Muscle of leg (tissue), 11 donors: Measurements from ENCODE around the gene GSAP. TPM values are rescaled to one million over a fixed set of nuclear protein-coding genes. Genes with fewer than 3 reads are reported as not detected.
A peak's percentile ranks its signal among the peaks of the same experiment; 100 is the strongest.

Experiments
- DNase-seq: peaks from one replicate; pipeline ENCODE4 v3.0.0; 2013
- H3K27ac ChIP-seq: one replicate; pipeline ENCODE4 v1.5.1; 2013; ENCODE audit warnings: mild to moderate bottlenecking, low read length, control low read depth
- H3K27me3 ChIP-seq: one replicate; pipeline ENCODE4 v1.6.1; 2013; ENCODE audit warnings: low read length; ENCODE audit not compliant: control insufficient read depth, insufficient read depth
- H3K36me3 ChIP-seq: one replicate; pipeline ENCODE4 v1.6.1; 2013; ENCODE audit warnings: low read length; ENCODE audit not compliant: control insufficient read depth, insufficient read depth
- H3K4me1 ChIP-seq: one replicate; pipeline ENCODE4 v1.6.1; 2013; ENCODE audit warnings: low read length; ENCODE audit not compliant: control insufficient read depth, insufficient read depth
- H3K4me3 ChIP-seq: one replicate; pipeline ENCODE4 v1.5.1; 2013; ENCODE audit warnings: low read length, control low read depth
- H3K9me3 ChIP-seq: replicated peaks from 2 replicates; pipeline ENCODE4 v1.6.1; 2013; ENCODE audit warnings: low read depth, low read length; ENCODE audit not compliant: control insufficient read depth
- WGBS: methylation state at CpG from one replicate; pipeline ENCODE4 v1.1.5; 2013; ENCODE audit warnings: missing lambda C conversion rate; ENCODE audit not compliant: insufficient coverage; 5-methylcytosine and 5-hydroxymethylcytosine counted together
- polyA plus RNA-seq, 8 donors: library from polyadenylated mRNA; unstranded; fragments of 120-200 nt; gene quantifications; one replicate each; pipeline versions ENCODE4 v1.2.1 to v1.2.3, GENCODE V29; 2013; ENCODE audit warnings: inconsistent platforms in 1 of 8, low replicate concordance in 1 of 8; ENCODE audit not compliant: insufficient read length in 8 of 8, insufficient read depth in 1 of 8
- total RNA-seq: library from RNA; stranded (reverse); fragments of 120-200 nt; gene quantifications from one replicate; pipeline ENCODE4 v1.2.4, GENCODE V29; 2013

GSAP gene
- total and polyA plus RNA-seq, 9 donors, result 2.3 to 5.6 (median 4.2) TPM

DNA sequence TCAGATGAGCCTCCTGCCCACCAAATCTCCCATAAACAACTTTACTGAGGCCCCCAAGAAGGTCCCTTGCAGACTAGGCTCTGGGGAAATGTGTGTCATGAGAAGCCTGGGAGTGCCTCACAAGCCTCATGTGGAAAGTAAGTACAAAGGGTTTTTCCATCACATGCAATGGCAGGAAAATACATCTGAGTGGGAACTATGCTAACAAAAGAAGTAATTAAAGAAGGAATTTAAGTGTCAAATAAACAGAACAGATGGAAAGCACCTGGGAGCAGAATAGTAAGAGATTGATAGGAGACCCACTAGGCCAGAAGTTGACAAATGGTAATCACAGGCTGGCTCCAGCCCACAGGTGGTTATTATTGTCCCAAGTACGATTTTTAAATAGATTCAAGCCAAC is 20.5 kb downstream of the GSAP start:
- WGBS, result no CpG with 5 or more reads among the region's 1 CpG
- no peak overlapping the region for H3K27ac ChIP-seq
- H3K4me3 ChIP-seq, result no peak overlapping the region
- no peaks in the 10 kb centered on the region for H3K36me3 ChIP-seq
- H3K9me3 ChIP-seq, result no peaks in the 10 kb centered on the region
- DNase-seq, result no peak
- H3K27me3 ChIP-seq, result no peaks in the 10 kb centered on the region
- no peaks in the 10 kb centered on the region for H3K4me1 ChIP-seq

DNA sequence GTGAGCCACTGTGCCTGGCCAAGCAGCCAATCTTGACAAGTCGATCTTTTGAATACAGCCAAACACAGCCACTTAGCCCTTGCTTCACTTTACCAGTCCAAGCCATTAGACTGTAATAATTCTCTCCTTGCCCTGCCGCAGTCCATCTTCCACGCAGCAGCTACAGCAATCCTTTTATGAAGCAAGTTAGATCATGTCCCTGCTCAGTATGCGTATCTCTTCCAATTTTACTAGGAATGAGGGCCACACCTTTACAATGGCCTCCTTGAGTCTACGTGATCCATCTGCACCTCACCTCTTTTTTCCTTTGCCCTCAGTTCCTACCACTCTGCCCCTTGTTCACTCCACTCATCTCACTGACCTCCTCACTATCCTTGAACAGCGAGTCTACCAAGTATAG is 22.2 kb downstream of the GSAP start:
- no peaks in the 10 kb centered on the region for H3K36me3 ChIP-seq
- H3K9me3 ChIP-seq, result no peaks in the 10 kb centered on the region
- H3K27me3 ChIP-seq, result no peaks in the 10 kb centered on the region
- H3K27ac ChIP-seq, result no peak overlapping the region
- no peak for DNase-seq
- 90% methylated on average over 6 of the region's 6 CpGs for WGBS
- H3K4me1 ChIP-seq, result no peaks in the 10 kb centered on the region
- H3K4me3 ChIP-seq, result no peak overlapping the region

DNA sequence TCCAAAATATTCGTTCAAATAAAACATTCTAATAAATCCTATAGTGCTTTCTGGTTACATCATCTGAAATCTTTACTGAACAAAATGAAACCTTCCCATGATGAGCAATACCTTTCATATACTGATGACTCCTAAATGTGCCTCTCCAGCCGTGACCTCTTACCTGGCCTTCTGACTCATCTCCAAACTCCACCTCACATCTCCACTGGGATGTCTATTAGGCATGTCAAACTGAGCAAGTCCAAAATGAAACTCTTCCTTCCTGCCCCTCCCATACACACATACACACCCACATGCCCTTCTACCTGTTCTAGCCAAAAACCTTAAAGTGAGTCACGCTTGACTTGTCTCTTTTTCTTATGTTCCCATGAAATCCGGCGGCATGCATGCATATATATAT is 22.9 kb downstream of the GSAP start:
- no peaks in the 10 kb centered on the region for H3K4me1 ChIP-seq
- DNase-seq, result no peak
- H3K4me3 ChIP-seq, result no peak overlapping the region
- H3K27ac ChIP-seq, result no peak overlapping the region
- no peaks in the 10 kb centered on the region for H3K9me3 ChIP-seq
- H3K36me3 ChIP-seq, result no peaks in the 10 kb centered on the region
- WGBS, result 96% methylated on average over 2 of the region's 5 CpGs
- no peaks in the 10 kb centered on the region for H3K27me3 ChIP-seq

DNA sequence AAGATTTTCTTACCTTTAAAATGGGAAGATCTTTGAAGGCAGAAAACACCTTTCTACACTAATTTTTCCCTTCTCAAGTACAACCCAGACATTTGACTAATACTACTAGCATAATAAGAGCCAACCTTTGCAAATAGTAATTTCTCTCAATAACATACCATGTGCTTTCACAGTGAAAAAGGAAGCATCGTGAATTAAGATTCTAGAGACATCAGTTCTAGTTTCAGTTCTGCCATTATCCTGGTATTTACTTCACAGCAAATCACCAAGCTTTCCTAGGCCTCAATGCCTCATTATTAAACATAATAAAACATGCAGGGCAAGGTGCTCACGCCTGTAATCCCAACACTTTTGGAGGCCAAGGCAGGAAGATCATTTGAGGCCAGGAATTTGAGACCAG is 24.9 kb downstream of the GSAP start:
- peak; percentile 23 for DNase-seq

DNA sequence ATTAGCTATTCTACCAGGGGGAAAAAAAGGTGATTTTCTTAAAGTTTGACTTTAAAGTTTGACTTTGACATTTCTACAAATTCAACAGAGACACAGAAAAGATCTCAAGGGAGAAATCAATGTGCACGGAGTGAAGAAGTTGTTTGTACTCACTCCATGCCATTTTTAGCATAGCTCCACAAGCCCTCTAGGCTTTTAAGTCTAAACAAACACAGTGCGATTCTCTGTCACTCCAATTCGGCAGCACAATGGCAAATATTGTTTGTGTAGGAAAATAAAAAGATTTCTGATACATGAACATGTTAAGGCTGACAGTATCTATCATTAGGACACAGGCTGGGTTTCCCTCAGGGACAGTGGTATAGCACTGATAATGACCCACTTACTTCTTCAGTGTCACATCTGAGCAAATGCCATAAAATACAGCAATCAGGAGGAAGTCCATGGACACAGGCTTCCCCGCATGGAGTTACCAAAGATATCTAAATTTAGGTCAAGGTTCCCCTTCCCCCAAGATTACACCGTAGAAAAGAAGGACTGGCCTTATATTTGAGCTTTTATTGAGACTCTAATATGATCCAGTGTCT is 28.0 kb downstream of the GSAP start:
- no peak for DNase-seq
- Histone ChIP-seq H3K4me1 (no peaks in the 10 kb centered on the region), H3K4me3 (no peak overlapping the region), H3K9me3 (no peaks in the 10 kb centered on the region), H3K36me3 (no peaks in the 10 kb centered on the region), H3K27ac (no peak overlapping the region), H3K27me3 (no peaks in the 10 kb centered on the region)
- no CpG with 5 or more reads among the region's 5 CpGs for WGBS

More for the DNA sequence above, 24.9 kb downstream of the GSAP start:
- no peak overlapping the region for H3K27ac ChIP-seq
- H3K27me3 ChIP-seq, result no peaks in the 10 kb centered on the region
- no peaks in the 10 kb centered on the region for H3K4me1 ChIP-seq
- no peak overlapping the region for H3K4me3 ChIP-seq
- no peaks in the 10 kb centered on the region for H3K9me3 ChIP-seq
- 80% methylated on average over 2 of the region's 2 CpGs for WGBS
- H3K36me3 ChIP-seq, result no peaks in the 10 kb centered on the region

DNA sequence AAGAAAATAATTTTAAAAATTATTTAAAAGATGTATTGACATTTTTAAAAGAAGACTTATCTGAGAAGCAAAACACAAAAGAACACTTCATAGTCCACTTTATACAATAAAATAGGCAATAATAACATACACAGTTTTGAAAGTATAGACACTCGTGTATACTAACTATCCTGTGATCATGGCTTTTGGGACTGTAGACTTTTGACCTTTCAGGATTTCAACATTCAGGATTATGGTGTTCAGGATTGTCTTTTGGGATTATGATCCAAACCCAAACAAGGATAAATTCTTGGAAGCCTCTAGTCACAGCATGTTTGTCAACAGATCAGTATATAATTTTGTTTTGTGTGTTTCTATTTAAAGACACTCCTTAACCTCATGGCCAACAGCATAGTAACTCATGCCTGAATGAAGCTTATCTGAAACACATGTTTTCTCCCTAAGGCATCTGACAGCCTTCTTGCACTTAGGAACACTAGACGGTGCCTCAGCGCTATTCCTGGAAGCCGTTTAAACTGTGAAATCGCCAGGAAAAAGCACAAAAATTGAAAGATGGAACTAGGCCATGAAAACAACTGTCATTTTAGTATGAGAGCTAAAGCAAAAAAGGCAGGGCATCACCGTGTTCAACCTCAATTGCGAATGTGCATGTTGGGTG is 29.9 kb downstream of the GSAP start:
- peak; percentile 90 for DNase-seq
- Histone ChIP-seq H3K36me3 (no peaks in the 10 kb centered on the region), H3K27ac (no peak overlapping the region), H3K4me1 (no peaks in the 10 kb centered on the region), H3K27me3 (no peaks in the 10 kb centered on the region), H3K4me3 (no peak overlapping the region), H3K9me3 (no peaks in the 10 kb centered on the region)
- 10% methylated on average over 4 of the region's 7 CpGs for WGBS

DNA sequence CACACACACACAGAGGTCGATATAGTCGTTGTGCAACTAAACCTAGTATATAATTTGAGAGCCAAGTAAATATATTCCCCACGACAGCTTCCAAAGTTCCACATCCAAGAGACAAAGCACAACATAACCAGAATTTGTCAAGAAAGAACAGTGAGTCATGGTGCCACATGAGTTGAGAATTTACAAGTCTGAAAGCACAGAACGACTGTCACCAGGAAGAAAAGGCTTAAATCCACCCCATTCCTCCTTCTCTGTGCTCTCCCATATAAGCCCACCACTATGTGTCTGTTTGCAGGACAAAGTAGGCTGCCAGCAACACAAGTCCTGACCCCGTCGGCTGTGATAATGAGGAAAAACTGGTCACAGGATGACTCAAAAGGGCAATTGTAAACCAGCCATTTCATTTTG is 32.8 kb downstream of the GSAP start:
- H3K4me1 ChIP-seq, result no peaks in the 10 kb centered on the region
- no peak for DNase-seq
- no peak overlapping the region for H3K27ac ChIP-seq
- no CpG with 5 or more reads among the region's 6 CpGs for WGBS
- H3K27me3 ChIP-seq, result no peaks in the 10 kb centered on the region
- H3K36me3 ChIP-seq, result no peaks in the 10 kb centered on the region
- no peaks in the 10 kb centered on the region for H3K9me3 ChIP-seq
- no peak overlapping the region for H3K4me3 ChIP-seq

DNA sequence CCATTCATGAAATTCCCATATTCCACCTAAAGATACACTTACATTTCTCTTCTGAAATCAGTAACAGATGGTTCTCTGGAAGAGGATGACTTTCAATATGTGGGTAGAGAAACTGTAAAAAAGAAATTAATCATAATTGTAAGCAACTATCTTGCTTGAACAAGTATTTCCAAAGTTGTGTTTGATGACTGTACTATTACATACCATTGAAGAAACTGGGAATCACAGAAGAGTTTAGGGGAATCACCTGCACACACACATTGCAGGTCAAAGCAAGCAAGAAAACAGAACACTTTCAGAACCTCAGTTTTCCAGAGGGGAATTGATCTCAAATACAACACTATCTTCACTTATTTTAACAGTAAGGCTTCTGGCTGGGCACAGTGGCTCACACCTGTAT is 33.6 kb downstream of the GSAP start:
- no peak overlapping the region for H3K27ac ChIP-seq
- no peaks in the 10 kb centered on the region for H3K4me1 ChIP-seq
- no peak for DNase-seq
- H3K27me3 ChIP-seq, result no peaks in the 10 kb centered on the region
- H3K4me3 ChIP-seq, result no peak overlapping the region
- H3K9me3 ChIP-seq, result no peaks in the 10 kb centered on the region
- H3K36me3 ChIP-seq, result no peaks in the 10 kb centered on the region

DNA sequence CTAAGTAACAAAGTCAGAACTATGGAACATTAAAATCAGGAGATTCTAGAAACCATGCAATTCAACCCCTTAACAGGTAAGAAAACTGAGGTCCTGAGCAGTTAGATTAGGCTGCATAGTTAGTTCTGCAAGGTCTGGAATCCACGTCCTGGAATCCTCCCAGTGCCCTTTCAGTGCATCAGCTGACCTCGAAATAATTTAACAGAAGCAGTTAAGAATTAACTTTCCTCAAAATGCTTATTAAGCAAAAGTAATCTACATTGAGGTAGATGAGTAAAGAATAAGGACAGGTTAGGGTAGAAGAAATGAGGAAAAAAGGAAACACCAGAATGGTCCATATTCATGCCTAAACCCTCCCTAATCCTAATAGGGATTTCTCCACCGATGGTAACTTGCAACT is 37.6 kb downstream of the GSAP start:
- Histone ChIP-seq H3K4me3 (no peak overlapping the region), H3K27ac (no peak overlapping the region), H3K36me3 (no peaks in the 10 kb centered on the region), H3K27me3 (no peaks in the 10 kb centered on the region), H3K9me3 (no peaks in the 10 kb centered on the region), H3K4me1 (no peaks in the 10 kb centered on the region)
- no CpG with 5 or more reads among the region's 3 CpGs for WGBS
- no peak for DNase-seq

DNA sequence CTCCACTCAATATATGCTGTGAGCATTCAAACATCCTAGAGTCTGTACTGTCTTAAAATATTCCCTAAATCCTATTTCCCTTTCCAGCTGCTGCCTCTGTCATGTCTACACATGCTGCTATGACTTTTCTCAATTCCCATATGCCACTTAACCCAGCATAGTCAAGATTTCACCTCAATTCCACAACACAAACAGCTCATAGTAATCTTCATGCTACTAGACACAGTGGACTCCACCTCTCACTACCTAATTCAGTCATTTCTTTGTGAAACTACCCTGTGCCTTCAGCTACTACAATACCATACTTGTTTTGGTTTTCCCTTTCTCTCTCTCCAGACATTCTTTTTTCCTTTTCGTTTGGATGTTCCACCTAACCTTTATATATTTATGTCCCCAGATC is 45.5 kb downstream of the GSAP start:
- 56% methylated on average over 1 of the region's 1 CpG for WGBS
- DNase-seq, result no peak
- no peak overlapping the region for H3K27ac ChIP-seq
- H3K4me1 ChIP-seq, result no peaks in the 10 kb centered on the region
- no peaks in the 10 kb centered on the region for H3K36me3 ChIP-seq
- no peak overlapping the region for H3K4me3 ChIP-seq
- H3K9me3 ChIP-seq, result peaks cover 4% of the 10 kb centered on the region
- H3K27me3 ChIP-seq, result no peaks in the 10 kb centered on the region

DNA sequence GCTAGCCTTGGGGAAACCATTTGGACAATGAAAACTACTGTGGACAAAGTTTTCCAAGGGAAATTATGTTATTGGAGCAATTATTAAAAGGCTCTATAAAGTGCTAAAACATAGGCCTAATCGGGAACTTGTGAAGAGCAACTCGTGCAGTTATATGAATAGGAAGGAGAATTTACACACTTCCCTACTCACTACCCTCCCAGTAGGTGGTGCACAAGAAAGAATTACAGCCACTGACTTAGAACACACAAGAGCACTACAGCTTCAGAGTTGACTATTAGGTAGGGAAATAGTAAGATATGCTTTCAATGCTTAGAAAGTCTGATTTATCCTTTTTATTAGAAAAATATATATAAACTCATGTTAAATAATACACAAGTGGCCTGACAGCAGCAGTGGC is 47.2 kb downstream of the GSAP start:
- Histone ChIP-seq H3K36me3 (no peaks in the 10 kb centered on the region), H3K4me3 (no peak overlapping the region), H3K9me3 (peaks cover 4% of the 10 kb centered on the region), H3K27me3 (no peaks in the 10 kb centered on the region), H3K27ac (no peak overlapping the region), H3K4me1 (no peaks in the 10 kb centered on the region)
- WGBS, result no CpG with 5 or more reads among the region's 2 CpGs
- no peak for DNase-seq
